NCI-H226 (cell line): ENCODE data around the gene TNPO1.

ENCODE experiments used
- DNase-seq: peaks from one replicate; pipeline ENCODE4 v3.0.0-alpha.2; 2015

TNPO1 gene

GRCh38 chr5:72818866-72819534 is 2.5 kb downstream of the TNPO1 start:
- DNase-seq, result peak; percentile 45

GRCh38 chr5:72821776-72822175 is 5.3 kb downstream of the TNPO1 start:
- no peak for DNase-seq

GRCh38 chr5:72822944-72823343 is 6.5 kb downstream of the TNPO1 start:
- DNase-seq, result no peak

GRCh38 chr5:72829707-72830106 is 13.2 kb downstream of the TNPO1 start:
- no peak for DNase-seq

- no peak for DNase-seq
These were observed 13.9 kb downstream of the TNPO1 start for GRCh38 chr5:72830362-72830761.

- DNase-seq, result no peak
These were observed 15.2 kb downstream of the TNPO1 start for GRCh38 chr5:72831685-72832084.

GRCh38 chr5:72834924-72835323 is 18.5 kb downstream of the TNPO1 start:
- no peak for DNase-seq

GRCh38 chr5:72835633-72836032 is 19.2 kb downstream of the TNPO1 start:
- no peak for DNase-seq

GRCh38 chr5:72836810-72837209 is 20.3 kb downstream of the TNPO1 start:
- DNase-seq, result no peak

GRCh38 chr5:72837524-72838096 is 21.1 kb downstream of the TNPO1 start:
- DNase-seq, result no peak

- DNase-seq, result no peak
These were observed 23.6 kb downstream of the TNPO1 start for GRCh38 chr5:72840041-72840440.

- DNase-seq, result peak; percentile 35
These were observed 25.5 kb downstream of the TNPO1 start for GRCh38 chr5:72841756-72842535.

- no peak for DNase-seq
These were observed 26.4 kb downstream of the TNPO1 start for GRCh38 chr5:72842816-72843215.

- DNase-seq, result peak; percentile 34
These were observed 27.8 kb downstream of the TNPO1 start for GRCh38 chr5:72844218-72844603.

- DNase-seq, result peak; percentile 29
These were observed 29.4 kb downstream of the TNPO1 start for GRCh38 chr5:72845889-72846288.

GRCh38 chr5:72846483-72846882 is 30.0 kb downstream of the TNPO1 start:
- no peak for DNase-seq

GRCh38 chr5:72847439-72847838 is 31.0 kb downstream of the TNPO1 start:
- no peak for DNase-seq

- peak; percentile 93 for DNase-seq
These were observed 31.6 kb downstream of the TNPO1 start for GRCh38 chr5:72847989-72848473.

- DNase-seq, result peak; percentile 32
These were observed 32.3 kb downstream of the TNPO1 start for GRCh38 chr5:72848474-72849428.

GRCh38 chr5:72849546-72849945 is 33.1 kb downstream of the TNPO1 start:
- no peak for DNase-seq

GRCh38 chr5:72850113-72850512 is 33.7 kb downstream of the TNPO1 start:
- no peak for DNase-seq

- no peak for DNase-seq
These were observed 35.9 kb downstream of the TNPO1 start for GRCh38 chr5:72852356-72852755.

GRCh38 chr5:72854419-72854818 is 38.0 kb downstream of the TNPO1 start:
- DNase-seq, result no peak
